Measurements from ENCODE around the gene FNIP1.

Gene FNIP1

GRCh38 chr5:131608597-131608996 is 188.2 kb downstream of the FNIP1 start:
- no peak overlapping the region for H3K9ac ChIP-seq (ENCODE audit: low read length)
- no peaks in the 10 kb centered on the region for H3F3A ChIP-seq (ENCODE audit: insufficient read depth, low read length)
- H3K27me3 ChIP-seq (replicated peaks; ENCODE audit: insufficient read depth, low read length) = no peaks in the 10 kb centered on the region
- H3K79me2 ChIP-seq (ENCODE audit: low read length) = peaks cover 93% of the 10 kb centered on the region
- H3K4me3 ChIP-seq (ENCODE audit: low read length) = no peak overlapping the region
- no peaks in the 10 kb centered on the region for H3K9me2 ChIP-seq (replicated peaks; ENCODE audit: insufficient read depth, low read length)
- 0 out of 2 replicates have a peak, but pooled peaks cover 5% of the 10 kb centered on the region for H4K20me1 ChIP-seq (ENCODE audit: insufficient read depth, low read length)
- no peaks in the 10 kb centered on the region; the same call in 1 of the 2 replicates for H3K36me3 ChIP-seq (replicated peaks; ENCODE audit: insufficient read depth, low read length)
- TF ChIP-seq CTCF (IDR thresholded peaks at IDR 0.05; ENCODE audit: low read length) = no peak
- TF ChIP-seq EZH2phosphoT487 (IDR thresholded peaks at IDR 0.05; ENCODE audit: low read length) = no peak
- no peak for TF ChIP-seq EZH2 (optimal IDR thresholded peaks at IDR 0.05; ENCODE audit: low read depth, low read length)
- H3K4me2 ChIP-seq (ENCODE audit: low read depth, low read length) = no peak overlapping the region
- H3K27ac ChIP-seq (ENCODE audit: low read length) = no peak overlapping the region
- no peaks in the 10 kb centered on the region for H3K4me1 ChIP-seq (ENCODE audit: low read length)
- no peaks in the 10 kb centered on the region for H3K9me3 ChIP-seq (replicated peaks; ENCODE audit: insufficient read depth, low read length)
- DNase-seq = no peak
- H2AFZ ChIP-seq (ENCODE audit: low read length) = no peak overlapping the region

- H3K36me3 ChIP-seq (replicated peaks; ENCODE audit: insufficient read depth, low read length) = no peaks in the 10 kb centered on the region; the same call in 1 of the 2 replicates
- H3K9me2 ChIP-seq (replicated peaks; ENCODE audit: insufficient read depth, low read length) = no peaks in the 10 kb centered on the region
- no peak overlapping the region for H2AFZ ChIP-seq (ENCODE audit: low read length)
- no peak for DNase-seq
- TF ChIP-seq EZH2 (optimal IDR thresholded peaks at IDR 0.05; ENCODE audit: low read depth, low read length) (no peak), EZH2phosphoT487 (IDR thresholded peaks at IDR 0.05; ENCODE audit: low read length) (no peak), CTCF (IDR thresholded peaks at IDR 0.05; ENCODE audit: low read length) (no peak)
- peaks cover 87% of the 10 kb centered on the region for H3K79me2 ChIP-seq (ENCODE audit: low read length)
- no peak overlapping the region for H3K9ac ChIP-seq (ENCODE audit: low read length)
- H3K27ac ChIP-seq (ENCODE audit: low read length) = no peak overlapping the region
- 0 out of 2 replicates have a peak, but pooled peaks cover 5% of the 10 kb centered on the region for H4K20me1 ChIP-seq (ENCODE audit: insufficient read depth, low read length)
- no peak overlapping the region for H3K4me2 ChIP-seq (ENCODE audit: low read depth, low read length)
- no peaks in the 10 kb centered on the region for H3F3A ChIP-seq (ENCODE audit: insufficient read depth, low read length)
- no peak overlapping the region for H3K4me3 ChIP-seq (ENCODE audit: low read length)
- H3K27me3 ChIP-seq (replicated peaks; ENCODE audit: insufficient read depth, low read length) = no peaks in the 10 kb centered on the region
- H3K4me1 ChIP-seq (ENCODE audit: low read length) = no peaks in the 10 kb centered on the region
- no peaks in the 10 kb centered on the region for H3K9me3 ChIP-seq (replicated peaks; ENCODE audit: insufficient read depth, low read length)
Measured at GRCh38 chr5:131607903-131608540, 188.8 kb downstream of the FNIP1 start.

GRCh38 chr5:131607418-131607817 is 189.4 kb downstream of the FNIP1 start:
- no peak overlapping the region for H2AFZ ChIP-seq (ENCODE audit: low read length)

More at GRCh38 chr5:131607418-131607817, 189.4 kb downstream of the FNIP1 start:
- no peaks in the 10 kb centered on the region for H3F3A ChIP-seq (ENCODE audit: insufficient read depth, low read length)
- H3K9me2 ChIP-seq (replicated peaks; ENCODE audit: insufficient read depth, low read length) = no peaks in the 10 kb centered on the region
- no peak overlapping the region for H3K4me3 ChIP-seq (ENCODE audit: low read length)
- 0 out of 2 replicates have a peak, but pooled peaks cover 5% of the 10 kb centered on the region for H4K20me1 ChIP-seq (ENCODE audit: insufficient read depth, low read length)
- H3K27me3 ChIP-seq (replicated peaks; ENCODE audit: insufficient read depth, low read length) = no peaks in the 10 kb centered on the region
- no peak overlapping the region for H3K27ac ChIP-seq (ENCODE audit: low read length)
- peaks cover 84% of the 10 kb centered on the region for H3K79me2 ChIP-seq (ENCODE audit: low read length)
- TF ChIP-seq EZH2phosphoT487 (IDR thresholded peaks at IDR 0.05; ENCODE audit: low read length) (no peak), EZH2 (optimal IDR thresholded peaks at IDR 0.05; ENCODE audit: low read depth, low read length) (no peak), CTCF (IDR thresholded peaks at IDR 0.05; ENCODE audit: low read length) (no peak)
- H3K9me3 ChIP-seq (replicated peaks; ENCODE audit: insufficient read depth, low read length) = no peaks in the 10 kb centered on the region
- no peak overlapping the region for H3K9ac ChIP-seq (ENCODE audit: low read length)
- DNase-seq = no peak
- H3K4me1 ChIP-seq (ENCODE audit: low read length) = no peaks in the 10 kb centered on the region
- no peaks in the 10 kb centered on the region; the same call in 1 of the 2 replicates for H3K36me3 ChIP-seq (replicated peaks; ENCODE audit: insufficient read depth, low read length)
- H3K4me2 ChIP-seq (ENCODE audit: low read depth, low read length) = no peak overlapping the region
